K562 (cell line): ENCODE data around the gene SKAP1. TPM values are rescaled to one million over a fixed set of nuclear protein-coding genes. Genes with fewer than 3 reads are reported as not detected.

Experiments used
- ATAC-seq: fragments of 200-7000 bp; cut with Tn5 transposase; 3 replicates; pipeline ENCODE4 v1.9.1; 2020; ENCODE audit warnings: moderate library complexity
- BruUV-seq: library from RNA; stranded (reverse); fragments of 400-500 nt; replicated peaks from 2 replicates; lab custom pipeline; 2021; lab: Mats Ljungman, UMichigan
- CTCF ChIA-PET: fragments of 300-600 bp; formaldehyde crosslinking; extraction: SDS; loops from one replicate; lab custom pipeline; 2021; ENCODE audit warnings: low intra/inter-chr PET ratio; lab: Yijun Ruan, JAX
- POLR2A ChIA-PET: fragments of 300-600, 350-650 bp; sonication (Branson Sonifier 250); formaldehyde crosslinking; extraction: SDS; loops from one replicate; lab custom pipeline; 2021; ENCODE audit warnings: antibody characterized with exemption, inconsistent platforms; lab: Yijun Ruan, JAX
- DNase-seq, 4 experiments: peaks; one replicate each; pipeline versions ENCODE4 v3.0.0 to v3.0.0-alpha.2; 2011 to 2018; ENCODE audit warnings: low spot score in 3 of 4, mixed read lengths in 3 of 4; ENCODE audit errors: extremely low read depth in 1 of 4
- FAIRE-seq: peaks from 2 replicates; lab custom pipeline; 2011; peaks lifted over from hg19 to GRCh38; lab: Jason Lieb, UNC
- H2AFZ ChIP-seq: 2 replicates; pipeline ENCODE4 v1.6.0; 2011; ENCODE audit warnings: low read depth, low read length, control low read depth, inconsistent platforms
- H3K27ac ChIP-seq: fragments of 200-600 bp; 3 replicates; pipeline ENCODE4 v1.8.0; 2011; ENCODE audit warnings: low read depth, mild to moderate bottlenecking, control low read depth, inconsistent platforms, low read length, moderate library complexity, mixed read lengths; ENCODE audit errors: extremely low read depth
- H3K27me3 ChIP-seq, 2 experiments: fragments of 300-600 bp in 1 of 2; 2 replicates in 1 of 2; 3 replicates in 1 of 2; pipeline versions ENCODE4 v1.6.0 to v1.8.0; 2011; ENCODE audit warnings: inconsistent platforms in 2 of 2, low read length in 2 of 2, mild to moderate bottlenecking in 1 of 2, mixed read lengths in 1 of 2, moderate library complexity in 1 of 2; ENCODE audit not compliant: control insufficient read depth in 2 of 2, insufficient read depth in 2 of 2
- H3K36me3 ChIP-seq: fragments of 300-600 bp; 3 replicates; pipeline ENCODE4 v1.8.0; 2011; ENCODE audit warnings: mild to moderate bottlenecking, low read length, inconsistent platforms; ENCODE audit not compliant: control insufficient read depth, insufficient read depth
- H3K4me1 ChIP-seq, 2 experiments: fragments of 200-600 bp in 1 of 2; replicated peaks in 1 of 2; 2 replicates in 1 of 2; 3 replicates in 1 of 2; pipeline versions ENCODE4 v1.5.1 to v1.8.0; 2011; ENCODE audit warnings: inconsistent platforms in 2 of 2, low read length in 2 of 2, mild to moderate bottlenecking in 1 of 2, mixed read lengths in 1 of 2, moderate library complexity in 1 of 2; ENCODE audit not compliant: control insufficient read depth in 2 of 2, insufficient read depth in 2 of 2
- H3K4me2 ChIP-seq: 2 replicates; pipeline ENCODE4 v1.6.1; 2011; ENCODE audit warnings: low read length, control low read depth, inconsistent platforms, mixed read lengths; ENCODE audit not compliant: insufficient read depth
- H3K4me3 ChIP-seq: fragments of 200-600 bp; sonication (generic), shearing (Covaris generic); 2 replicates; pipeline ENCODE4 v1.5.1; 2016; ENCODE audit warnings: control low read depth, inconsistent platforms
- H3K79me2 ChIP-seq: fragments of 200-600 bp; 3 replicates; pipeline ENCODE4 v1.8.0; 2011; ENCODE audit warnings: low read length, inconsistent platforms; ENCODE audit not compliant: control insufficient read depth, insufficient read depth
- H3K9ac ChIP-seq, 2 experiments: 2 replicates each; pipeline versions ENCODE4 v1.6.0 to v1.6.1; 2011; ENCODE audit warnings: low read depth in 2 of 2, low read length in 2 of 2, control low read depth in 1 of 2, inconsistent platforms in 1 of 2, mild to moderate bottlenecking in 1 of 2, mixed read lengths in 1 of 2; ENCODE audit not compliant: insufficient read depth in 1 of 2
- H3K9me1 ChIP-seq: one replicate; pipeline ENCODE4 v1.6.0; 2011; ENCODE audit warnings: inconsistent platforms, mild to moderate bottlenecking, low read length, moderate library complexity; ENCODE audit not compliant: control insufficient read depth, insufficient read depth
- H3K9me3 ChIP-seq: replicated peaks from 2 replicates; pipeline ENCODE4 v1.5.1; 2011; ENCODE audit warnings: low read depth, low read length, inconsistent platforms; ENCODE audit not compliant: control insufficient read depth, insufficient read depth
- H4K20me1 ChIP-seq: replicated peaks from 2 replicates; pipeline ENCODE4 v1.6.1; 2011; ENCODE audit warnings: low read length, inconsistent platforms, mixed read lengths; ENCODE audit not compliant: control insufficient read depth, insufficient read depth
- BHLHE40 ChIP-seq: IDR thresholded peaks from 2 replicates; pipeline ENCODE4 v1.6.1; 2011; ENCODE audit warnings: low read length, improper control_type of control experiment
- CREB1 ChIP-seq, 2 experiments: sonication (generic) in 1 of 2; formaldehyde crosslinking in 1 of 2; IDR thresholded peaks; 2 replicates each; pipeline versions ENCODE4 v1.6.1 to v1.8.0; 2012 to 2022; ENCODE audit warnings: inconsistent platforms in 1 of 2, mild to moderate bottlenecking in 1 of 2, missing genetic modification reagents in 1 of 2, moderate library complexity in 1 of 2
- GATAD2A ChIP-seq: fragments of 450-650 bp; IDR thresholded peaks from 2 replicates; pipeline ENCODE4 v1.6.1; 2017
- NCOA1 ChIP-seq: fragments of 450-650 bp; IDR thresholded peaks from 2 replicates; pipeline ENCODE4 v1.6.1; 2016; ENCODE audit warnings: low read depth
- NFE2L1 ChIP-seq: fragments of 450-650 bp; IDR thresholded peaks from 2 replicates; pipeline ENCODE4 v1.6.1; 2016; ENCODE audit warnings: missing genetic modification characterization, low read depth, mild to moderate bottlenecking, missing compliant biosample characterization, moderate library complexity, borderline replicate concordance
- PHB2 ChIP-seq: fragments of 450-650 bp; IDR thresholded peaks from 2 replicates; pipeline ENCODE4 v1.6.1; 2017; ENCODE audit warnings: low read depth
- RBM22 ChIP-seq: fragments of 200-400 bp; formaldehyde crosslinking; IDR thresholded peaks from 2 replicates; pipeline ENCODE4 v1.6.1; 2018; ENCODE audit warnings: low read length, low read depth; ENCODE audit not compliant: poor library complexity, severe bottlenecking
- SETDB1 ChIP-seq: IDR thresholded peaks from one replicate; pipeline ENCODE4 v1.6.1; 2012; ENCODE audit warnings: low read length, control low read depth, inconsistent platforms
- SNIP1 ChIP-seq: fragments of 450-650 bp; IDR thresholded peaks from 2 replicates; pipeline ENCODE4 v1.7.1; 2017; ENCODE audit warnings: low read depth, mild to moderate bottlenecking
- U2AF2 ChIP-seq: fragments of 200-400 bp; formaldehyde crosslinking; optimal IDR thresholded peaks from 2 replicates; pipeline ENCODE3; 2017; ENCODE audit warnings: low read depth, mild to moderate bottlenecking, low read length
- ZNF583 ChIP-seq: fragments of 250-450 bp; sonication (Bioruptor Pico); IDR thresholded peaks from 2 replicates; pipeline ENCODE4 v1.4.0; 2020
- WGBS: fragments of 100-300 bp; shearing (Covaris generic); methylation state at CpG from one replicate; pipeline ENCODE4 v1.1.6; 2016; ENCODE audit warnings: low coverage, mixed read lengths; ENCODE audit not compliant: insufficient coverage; ENCODE audit errors: missing lambda C conversion rate; 5-methylcytosine and 5-hydroxymethylcytosine counted together
- in situ Hi-C: fragments of 300-500 bp; cut with MboI; formaldehyde crosslinking; loops from 4 replicates; pipeline ENCODE4 v1.15.0; 2018; ENCODE audit warnings: inconsistent platforms, mixed read lengths
- intact Hi-C: fragments of 100-400 bp; cut with micrococcal nuclease; formaldehyde crosslinking; loops from 2 replicates; pipeline ENCODE4 v1.14.2; 2022
- polyA plus RNA-seq, 8 experiments: library from polyadenylated mRNA; depleted of rRNA in 4 of 8; stranded (reverse) in 5 of 8; unstranded in 3 of 8; fragments of >200 nt; fragmentation: Nextera tagmentation in 2 of 8; fragmentation: Illumina TruSeq in 1 of 8; extraction: Ambion mirVana in 2 of 8; extraction: Trizol in 1 of 8; gene quantifications; 2 replicates each; pipeline versions ENCODE4 v1.2.1 to v1.2.3, GENCODE V29; 2011 to 2014; ENCODE audit warnings: inconsistent platforms in 1 of 8, missing spikeins in 1 of 8
- total RNA-seq, 7 experiments: library from RNA; depleted of rRNA in 6 of 7; stranded (reverse); fragments of >200 nt in 6 of 7; fragmentation: Illumina TruSeq in 2 of 7; extraction: Trizol in 2 of 7; gene quantifications; 2 replicates each; pipeline versions ENCODE4 v1.2.1 to v1.2.3, GENCODE V29; 2011 to 2021; ENCODE audit warnings: low replicate concordance in 1 of 7
- TF ChIP-seq, protein P1 (sequence below): fragments of 450-650 bp; formaldehyde crosslinking; IDR thresholded peaks from 2 replicates; pipeline ENCODE4 v1.4.0; 2020; ENCODE audit warnings: mild to moderate bottlenecking, moderate library complexity
- TF ChIP-seq, protein P2 (sequence below): fragments of 250-450 bp; sonication (Bioruptor Pico); IDR thresholded peaks from 2 replicates; pipeline ENCODE4 v1.8.0; 2022; ENCODE audit warnings: inconsistent platforms
- TF ChIP-seq, protein P3 (sequence below), 2 experiments: fragments of 450-650 bp; conservative IDR thresholded peaks; 2 replicates each; pipeline ENCODE4 v1.6.1; 2017; ENCODE audit warnings: mild to moderate bottlenecking in 2 of 2, moderate library complexity in 2 of 2

The SKAP1 gene
- total and polyA plus RNA-seq, 9 of the 15 experiments (the other 6 are each of a cell fraction or from before 2014, with no cell fraction given) = 0.06 to 0.80 (median 0.10) TPM; not detected in 4

DNA sequence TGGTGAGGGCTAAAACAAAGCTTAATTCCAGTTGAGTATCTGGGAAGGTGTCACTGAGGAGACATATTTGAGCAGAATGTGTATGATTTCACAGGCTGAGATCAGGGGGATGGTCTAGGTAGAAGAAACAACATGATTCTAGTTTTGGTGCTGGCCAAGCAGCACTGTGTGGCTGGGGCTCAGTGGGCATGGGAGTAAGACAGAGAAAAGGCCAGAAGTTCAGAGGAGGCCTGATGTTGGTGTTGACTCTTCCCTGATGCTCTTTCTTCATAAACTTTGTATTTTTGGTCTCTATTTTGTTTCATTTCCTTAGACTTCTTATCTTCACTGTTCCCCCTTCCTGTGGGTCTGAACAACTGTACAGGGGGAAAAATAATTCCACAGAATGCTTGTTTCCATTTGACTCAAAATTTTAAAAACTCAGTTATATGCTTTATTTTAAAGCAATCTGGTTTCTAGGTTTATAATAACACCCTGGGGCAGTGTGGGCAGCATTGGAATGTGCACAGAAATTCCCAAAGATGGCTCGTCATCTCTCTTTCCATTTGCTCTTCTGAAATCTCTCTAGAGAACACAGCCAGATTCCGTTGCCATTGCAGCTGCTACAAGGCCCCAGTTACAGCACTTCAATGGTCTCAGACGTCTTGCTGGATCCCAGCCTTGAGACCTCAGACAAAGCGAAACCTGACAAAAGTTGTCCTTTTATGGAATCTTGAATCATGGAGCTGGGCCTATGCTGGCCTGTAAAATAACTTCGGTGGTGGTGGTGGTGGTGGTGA lies 254.1 kb downstream of the SKAP1 start:
- ATAC-seq (no peak), FAIRE-seq (no peak), DNase-seq (no peak)
- H3K36me3 ChIP-seq = no peaks in the 10 kb centered on the region
- intact Hi-C loops = no loop called here
- H3K9me3 ChIP-seq = no peaks in the 10 kb centered on the region
- CTCF ChIA-PET = interaction anchor here (0.6 kb wide), 1 partner anchor 519 kb away, joined by 5 read pairs; no protein-coding TSS in a partner anchor
- H3K79me2 ChIP-seq = no peaks in the 10 kb centered on the region
- POLR2A ChIA-PET = interaction anchor here (0.6 to 0.9 kb wide), 2 partner anchors 8 to 453 kb away, joined by 3 read pairs; no protein-coding TSS in a partner anchor
- H3K9me1 ChIP-seq = no peaks in the 10 kb centered on the region
- H3K4me1 ChIP-seq = no peaks in the 10 kb centered on the region
- peaks cover 0 to 4% of the 10 kb centered on the region in 2 experiments; a peak in 1 of 5 replicates for H3K27me3 ChIP-seq
- no peaks in the 10 kb centered on the region for H4K20me1 ChIP-seq
- no TSS peak for BruUV-seq
- 21% methylated on average over 5 of the region's 5 CpGs for WGBS
- 0 out of 2 replicates have a peak overlapping the region, but pooled peaks have one; percentile 49 for H2AFZ ChIP-seq
- in situ Hi-C loops = no loop called here
- H3K9ac ChIP-seq = no peak overlapping the region
- H3K4me3 ChIP-seq = no peak overlapping the region
- no peak overlapping the region for H3K27ac ChIP-seq
- no peak overlapping the region for H3K4me2 ChIP-seq
- TF ChIP-seq, protein P1, sequence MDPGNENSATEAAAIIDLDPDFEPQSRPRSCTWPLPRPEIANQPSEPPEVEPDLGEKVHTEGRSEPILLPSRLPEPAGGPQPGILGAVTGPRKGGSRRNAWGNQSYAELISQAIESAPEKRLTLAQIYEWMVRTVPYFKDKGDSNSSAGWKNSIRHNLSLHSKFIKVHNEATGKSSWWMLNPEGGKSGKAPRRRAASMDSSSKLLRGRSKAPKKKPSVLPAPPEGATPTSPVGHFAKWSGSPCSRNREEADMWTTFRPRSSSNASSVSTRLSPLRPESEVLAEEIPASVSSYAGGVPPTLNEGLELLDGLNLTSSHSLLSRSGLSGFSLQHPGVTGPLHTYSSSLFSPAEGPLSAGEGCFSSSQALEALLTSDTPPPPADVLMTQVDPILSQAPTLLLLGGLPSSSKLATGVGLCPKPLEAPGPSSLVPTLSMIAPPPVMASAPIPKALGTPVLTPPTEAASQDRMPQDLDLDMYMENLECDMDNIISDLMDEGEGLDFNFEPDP (CRISPR knock-in tag) = no peak
- no peak for TF ChIP-seq NCOA1
- TF ChIP-seq CREB1 (IDR thresholded peaks at IDR 0.05) = no peak
- TF ChIP-seq CREB1 (CRISPR knock-in tag; IDR thresholded peaks at IDR 0.05) = no peak
- TF ChIP-seq GATAD2A = no peak
- TF ChIP-seq, protein P2, sequence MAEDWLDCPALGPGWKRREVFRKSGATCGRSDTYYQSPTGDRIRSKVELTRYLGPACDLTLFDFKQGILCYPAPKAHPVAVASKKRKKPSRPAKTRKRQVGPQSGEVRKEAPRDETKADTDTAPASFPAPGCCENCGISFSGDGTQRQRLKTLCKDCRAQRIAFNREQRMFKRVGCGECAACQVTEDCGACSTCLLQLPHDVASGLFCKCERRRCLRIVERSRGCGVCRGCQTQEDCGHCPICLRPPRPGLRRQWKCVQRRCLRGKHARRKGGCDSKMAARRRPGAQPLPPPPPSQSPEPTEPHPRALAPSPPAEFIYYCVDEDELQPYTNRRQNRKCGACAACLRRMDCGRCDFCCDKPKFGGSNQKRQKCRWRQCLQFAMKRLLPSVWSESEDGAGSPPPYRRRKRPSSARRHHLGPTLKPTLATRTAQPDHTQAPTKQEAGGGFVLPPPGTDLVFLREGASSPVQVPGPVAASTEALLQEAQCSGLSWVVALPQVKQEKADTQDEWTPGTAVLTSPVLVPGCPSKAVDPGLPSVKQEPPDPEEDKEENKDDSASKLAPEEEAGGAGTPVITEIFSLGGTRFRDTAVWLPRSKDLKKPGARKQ (CRISPR knock-in tag) = no peak
- TF ChIP-seq NFE2L1 (tag) = no peak
- TF ChIP-seq U2AF2 = no peak
- no peak for TF ChIP-seq SNIP1
- no peak for TF ChIP-seq SETDB1
- no peak for TF ChIP-seq PHB2
- TF ChIP-seq ZNF583 (CRISPR knock-in tag) = no peak
- TF ChIP-seq, protein P3, sequence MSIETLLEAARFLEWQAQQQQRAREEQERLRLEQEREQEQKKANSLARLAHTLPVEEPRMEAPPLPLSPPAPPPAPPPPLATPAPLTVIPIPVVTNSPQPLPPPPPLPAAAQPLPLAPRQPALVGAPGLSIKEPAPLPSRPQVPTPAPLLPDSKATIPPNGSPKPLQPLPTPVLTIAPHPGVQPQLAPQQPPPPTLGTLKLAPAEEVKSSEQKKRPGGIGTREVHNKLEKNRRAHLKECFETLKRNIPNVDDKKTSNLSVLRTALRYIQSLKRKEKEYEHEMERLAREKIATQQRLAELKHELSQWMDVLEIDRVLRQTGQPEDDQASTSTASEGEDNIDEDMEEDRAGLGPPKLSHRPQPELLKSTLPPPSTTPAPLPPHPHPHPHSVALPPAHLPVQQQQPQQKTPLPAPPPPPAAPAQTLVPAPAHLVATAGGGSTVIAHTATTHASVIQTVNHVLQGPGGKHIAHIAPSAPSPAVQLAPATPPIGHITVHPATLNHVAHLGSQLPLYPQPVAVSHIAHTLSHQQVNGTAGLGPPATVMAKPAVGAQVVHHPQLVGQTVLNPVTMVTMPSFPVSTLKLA (conservative IDR thresholded peaks at IDR 0.05) = no peak
- TF ChIP-seq BHLHE40 = no peak
- TF ChIP-seq RBM22 = no peak
